Measurements from ENCODE around the gene BRD4.

Gene BRD4

GRCh38 chr19:15188851-15189250 lies 143.5 kb downstream of the BRD4 start:
- DNase-seq = no peak

- DNase-seq = no peak
Observed at GRCh38 chr19:15187026-15188007, 145.0 kb downstream of the BRD4 start.

Measured in activated CD4-positive, alpha-beta T cell treated with anti-CD3 and anti-CD28 coated beads, Interleukin-2, Interleukin-6, amounts not matched to agents 100 ng/mL and 50 ng/mL, durations not matched to agents 16 hours and 8 hours (primary cell).